HEK293 (cell line): Measurements from ENCODE around the gene LONP2.

ENCODE experiments used
- CTCF ChIA-PET: fragments of 350-600 bp; formaldehyde crosslinking; extraction: SDS; loops from one replicate; lab custom pipeline; 2021; ENCODE audit warnings: antibody characterized with exemption; lab: Yijun Ruan, JAX
- POLR2A ChIA-PET: fragments of 300-600 bp; formaldehyde crosslinking; extraction: SDS; loops from one replicate; lab custom pipeline; 2020; ENCODE audit warnings: antibody characterized with exemption, inconsistent platforms; lab: Yijun Ruan, JAX
- H3K27ac ChIP-seq: fragments of 200-500 bp; sonication (Bioruptor generic); 2 replicates; pipeline ENCODE4 v1.5.1; 2014; ENCODE audit warnings: low read depth, low read length, control low read depth, inconsistent platforms; ENCODE audit errors: extremely low read depth
- H3K36me3 ChIP-seq, 2 experiments: fragments of 200-500 bp in 1 of 2; sonication (Bioruptor generic) in 1 of 2; 1 replicate in 1 of 2; 2 replicates in 1 of 2; pipeline ENCODE4 v1.5.1; 2014 to 2017; ENCODE audit warnings: inconsistent platforms in 2 of 2, low read length in 2 of 2; ENCODE audit not compliant: control insufficient read depth in 2 of 2, insufficient read depth in 1 of 2
- H3K4me1 ChIP-seq: fragments of 200-500 bp; sonication (Bioruptor generic); 2 replicates; pipeline ENCODE4 v1.5.1; 2014; ENCODE audit warnings: mild to moderate bottlenecking, low read length, inconsistent platforms; ENCODE audit not compliant: control insufficient read depth, insufficient read depth
- H3K4me3 ChIP-seq: 2 replicates; pipeline ENCODE4 v1.5.1; 2011; ENCODE audit warnings: low read depth, mild to moderate bottlenecking, control low read depth, low read length, moderate library complexity
- H3K9me3 ChIP-seq: fragments of 200-500 bp; sonication (Bioruptor generic); 2 replicates; pipeline ENCODE4 v1.5.1; 2014; ENCODE audit warnings: low read depth, low read length, inconsistent platforms; ENCODE audit not compliant: control insufficient read depth, insufficient read depth
- CTCF ChIP-seq: fragments of 450-650 bp; formaldehyde crosslinking; IDR thresholded peaks from 2 replicates; pipeline ENCODE4 v1.5.1; 2016; ENCODE audit warnings: missing biosample characterization, missing genetic modification characterization
- IKZF3 ChIP-seq: fragments of 450-650 bp; IDR thresholded peaks from 2 replicates; pipeline ENCODE4 v1.5.0; 2018; ENCODE audit warnings: missing biosample characterization, mild to moderate bottlenecking, missing genetic modification characterization, moderate library complexity
- PATZ1 ChIP-seq: fragments of 450-650 bp; formaldehyde crosslinking; IDR thresholded peaks from 2 replicates; pipeline ENCODE4 v1.5.1; 2016; ENCODE audit warnings: missing biosample characterization, missing genetic modification characterization
- PRDM10 ChIP-seq: fragments of 450-650 bp; formaldehyde crosslinking; IDR thresholded peaks from 2 replicates; pipeline ENCODE4 v1.5.1; 2016; ENCODE audit warnings: missing biosample characterization, missing genetic modification characterization
- SP7 ChIP-seq: fragments of 450-650 bp; formaldehyde crosslinking; IDR thresholded peaks from 2 replicates; pipeline ENCODE4 v1.5.1; 2016; ENCODE audit warnings: missing biosample characterization, missing genetic modification characterization
- ZBTB20 ChIP-seq: fragments of 450-650 bp; formaldehyde crosslinking; IDR thresholded peaks from 2 replicates; pipeline ENCODE4 v1.5.1; 2016; ENCODE audit warnings: missing biosample characterization, missing genetic modification characterization
- ZBTB7A ChIP-seq: fragments of 450-650 bp; formaldehyde crosslinking; IDR thresholded peaks from 2 replicates; pipeline ENCODE4 v1.5.1; 2016; ENCODE audit warnings: low read depth, missing biosample characterization, missing genetic modification characterization
- ZFHX2 ChIP-seq: fragments of 450-650 bp; formaldehyde crosslinking; conservative IDR thresholded peaks from 2 replicates; pipeline ENCODE4 v1.5.1; 2016; ENCODE audit warnings: missing biosample characterization, missing genetic modification characterization
- ZFP41 ChIP-seq: fragments of 450-650 bp; formaldehyde crosslinking; IDR thresholded peaks from 2 replicates; pipeline ENCODE4 v1.5.1; 2016; ENCODE audit warnings: missing biosample characterization, missing genetic modification characterization, borderline replicate concordance
- ZIC2 ChIP-seq: fragments of 450-650 bp; formaldehyde crosslinking; IDR thresholded peaks from 2 replicates; pipeline ENCODE4 v1.5.1; 2016; ENCODE audit warnings: missing biosample characterization, missing genetic modification characterization
- ZNF16 ChIP-seq: fragments of 450-650 bp; formaldehyde crosslinking; IDR thresholded peaks from 2 replicates; pipeline ENCODE4 v1.5.1; 2016; ENCODE audit warnings: low read depth, missing biosample characterization, missing genetic modification characterization
- ZNF239 ChIP-seq: fragments of 450-650 bp; formaldehyde crosslinking; IDR thresholded peaks from 2 replicates; pipeline ENCODE4 v1.5.1; 2016; ENCODE audit warnings: missing biosample characterization, missing genetic modification characterization
- ZNF280C ChIP-seq: fragments of 450-650 bp; formaldehyde crosslinking; IDR thresholded peaks from 2 replicates; pipeline ENCODE4 v1.5.1; 2016; ENCODE audit warnings: missing biosample characterization, missing genetic modification characterization
- ZNF341 ChIP-seq: fragments of 450-650 bp; formaldehyde crosslinking; IDR thresholded peaks from 2 replicates; pipeline ENCODE4; 2016; ENCODE audit warnings: low read depth, missing biosample characterization, missing genetic modification characterization
- ZNF350 ChIP-seq: fragments of 450-650 bp; formaldehyde crosslinking; IDR thresholded peaks from 2 replicates; pipeline ENCODE4 v1.5.0; 2017; ENCODE audit warnings: missing biosample characterization, mild to moderate bottlenecking, missing genetic modification characterization
- ZNF398 ChIP-seq: fragments of 450-650 bp; formaldehyde crosslinking; IDR thresholded peaks from 2 replicates; pipeline ENCODE4 v1.5.1; 2017; ENCODE audit warnings: missing biosample characterization, missing genetic modification characterization
- ZNF404 ChIP-seq: fragments of 450-650 bp; formaldehyde crosslinking; IDR thresholded peaks from 2 replicates; pipeline ENCODE4 v1.5.1; 2017; ENCODE audit warnings: missing biosample characterization, missing genetic modification characterization
- ZNF513 ChIP-seq: fragments of 450-650 bp; IDR thresholded peaks from 2 replicates; pipeline ENCODE4 v1.5.1; 2018; ENCODE audit warnings: missing biosample characterization, missing genetic modification characterization
- ZNF521 ChIP-seq: fragments of 450-650 bp; formaldehyde crosslinking; IDR thresholded peaks from 2 replicates; pipeline ENCODE4 v1.5.1; 2017; ENCODE audit warnings: missing biosample characterization, mild to moderate bottlenecking, missing genetic modification characterization
- ZNF529 ChIP-seq: fragments of 450-650 bp; formaldehyde crosslinking; IDR thresholded peaks from 2 replicates; pipeline ENCODE4 v1.5.1; 2017; ENCODE audit warnings: missing genetic modification characterization, missing biosample characterization; ENCODE audit not compliant: insufficient replicate concordance
- ZNF558 ChIP-seq: fragments of 450-650 bp; formaldehyde crosslinking; IDR thresholded peaks from 2 replicates; pipeline ENCODE4 v1.5.1; 2016; ENCODE audit warnings: missing biosample characterization, missing genetic modification characterization
- ZNF785 ChIP-seq: fragments of 450-650 bp; formaldehyde crosslinking; IDR thresholded peaks from 2 replicates; pipeline ENCODE4 v1.5.1; 2016; ENCODE audit warnings: missing biosample characterization, missing genetic modification characterization
- ZNF843 ChIP-seq: fragments of 450-650 bp; formaldehyde crosslinking; IDR thresholded peaks from 2 replicates; pipeline ENCODE4 v1.5.1; 2016; ENCODE audit warnings: missing biosample characterization, missing genetic modification characterization
- ZSCAN23 ChIP-seq: fragments of 450-650 bp; formaldehyde crosslinking; IDR thresholded peaks from 2 replicates; pipeline ENCODE4 v1.5.1; 2016; ENCODE audit warnings: missing biosample characterization, missing genetic modification characterization
- ZSCAN30 ChIP-seq: fragments of 450-650 bp; IDR thresholded peaks from 2 replicates; pipeline ENCODE4 v1.5.1; 2018; ENCODE audit warnings: missing biosample characterization, mild to moderate bottlenecking, missing genetic modification characterization, moderate library complexity

Gene LONP2

GRCh38 chr16:48365601-48366164, 121.6 kb downstream of the LONP2 start:
- ChIA-PET POLR2A (interaction anchor here (0.6 to 2.8 kb wide), 8 partner anchors 11 to 1474 kb away, joined by 3 to 31 read pairs (median 6); partner anchors contain the start of gene SIAH1), CTCF (interaction anchor here (0.7 to 2.3 kb wide), 5 partner anchors 9 to 267 kb away, joined by 3 to 8 read pairs (median 3); no protein-coding TSS in a partner anchor)
- Histone ChIP-seq H3K27ac (peak overlapping the region; percentile 68), H3K4me3 (peak overlapping the region; percentile 57), H3K4me1 (peaks cover 19% of the 10 kb centered on the region), H3K9me3 (no peaks in the 10 kb centered on the region), H3K36me3 (peaks cover 0 to 9% of the 10 kb centered on the region in 2 experiments; a peak in 1 of 3 replicates)
- TF ChIP-seq IKZF3 (tag by site-specific recombination) (peak; percentile 84), ZNF350 (tag by site-specific recombination) (no peak), ZBTB7A (no peak), SP7 (tag by site-specific recombination) (no peak), ZNF785 (no peak), ZNF529 (no peak), ZNF521 (tag by site-specific recombination) (no peak), PATZ1 (peak; percentile 98), ZSCAN23 (tag by site-specific recombination) (no peak), ZNF404 (no peak), ZBTB20 (tag by site-specific recombination) (peak; percentile 46; the same call in 1 of the 2 replicates), ZNF239 (no peak), ZNF280C (tag by site-specific recombination) (no peak), ZFHX2 (0 out of 2 replicates have a peak, but pooled peaks have one; percentile 6), ZNF513 (tag by site-specific recombination) (no peak), ZNF558 (no peak), CTCF (tag by site-specific recombination) (peak; percentile 78), PRDM10 (no peak; the same call in 1 of the 2 replicates), ZNF843 (tag by site-specific recombination) (no peak), ZSCAN30 (tag by site-specific recombination) (no peak), ZNF398 (no peak), ZFP41 (no peak), ZNF16 (tag by site-specific recombination) (no peak), ZNF341 (tag by site-specific recombination) (no peak), ZIC2 (peak; percentile 21; the same call in 1 of the 2 replicates)
